Naive B cell (primary cell): ENCODE results near the gene ANO8. TPM values are rescaled to one million over a fixed set of nuclear protein-coding genes. Genes with fewer than 3 reads are reported as not detected.
"Not testable (repeated sequence)": the region's sequence is repeated elsewhere in the genome, so short reads cannot be mapped to it uniquely, and the experiment has no call there.

Source experiments
- ATAC-seq, 2 donors: fragments of 150-1000 bp; cut with Tn5 transposase; 2 replicates each; pipeline ENCODE4 v1.10.0; 2021; ENCODE audit warnings: low read depth in 2 of 2, mild to moderate bottlenecking in 2 of 2, moderate library complexity in 2 of 2
- DNase-seq: peaks from one replicate; pipeline ENCODE4 v3.0.0; 2022
- H3K27ac Mint-ChIP-seq, 6 donors: one replicate each; pipeline ENCODE4 v1.8.0; 2020 to 2022; ENCODE audit warnings: mild to moderate bottlenecking in 6 of 6, mixed read lengths in 6 of 6, moderate library complexity in 5 of 6, inconsistent platforms in 2 of 6
- H3K27me3 Mint-ChIP-seq, 3 donors: one replicate each; pipeline ENCODE4 v1.8.0; 2021 to 2022; ENCODE audit warnings: mixed read lengths in 3 of 3, mild to moderate bottlenecking in 1 of 3
- H3K36me3 Mint-ChIP-seq, 2 donors: one replicate each; pipeline ENCODE4 v1.8.0; 2020 to 2022; ENCODE audit warnings: mixed read lengths in 2 of 2, inconsistent platforms in 1 of 2, mild to moderate bottlenecking in 1 of 2
- H3K4me1 Mint-ChIP-seq, 3 donors: one replicate each; pipeline ENCODE4 v1.8.0; 2020 to 2022; ENCODE audit warnings: mixed read lengths in 3 of 3, inconsistent platforms in 1 of 3, mild to moderate bottlenecking in 1 of 3, moderate library complexity in 1 of 3
- H3K4me3 Mint-ChIP-seq, 8 donors: one replicate each; pipeline ENCODE4 v1.8.0; 2020 to 2022; ENCODE audit warnings: mild to moderate bottlenecking in 8 of 8, mixed read lengths in 8 of 8, moderate library complexity in 8 of 8, inconsistent platforms in 2 of 8
- H3K9me3 Mint-ChIP-seq, 7 donors: one replicate each; pipeline ENCODE4 v1.8.0; 2020 to 2022; ENCODE audit warnings: mixed read lengths in 7 of 7, mild to moderate bottlenecking in 5 of 7, inconsistent platforms in 2 of 7, moderate library complexity in 1 of 7
- polyA plus RNA-seq, 6 donors: library from polyadenylated mRNA; unstranded; fragments of 300-500 nt; fragmentation: Illumina TruSeq; gene quantifications; one replicate each; pipeline ENCODE4 v1.2.3, GENCODE V29; 2021; ENCODE audit warnings: low read depth in 6 of 6

The ANO8 gene
- polyA plus RNA-seq, 6 donors from 2014 or later: not detected

GRCh38 chr19:17295551-17295950, 39.1 kb downstream of the ANO8 start:
- DNase-seq, H3K36me3 Mint-ChIP-seq, H3K27me3 Mint-ChIP-seq, H3K4me1 Mint-ChIP-seq, H3K27ac Mint-ChIP-seq, ATAC-seq, H3K4me3 Mint-ChIP-seq, H3K9me3 Mint-ChIP-seq: not testable (repeated sequence)

GRCh38 chr19:17294051-17294891, 40.4 kb downstream of the ANO8 start:
- Mint-ChIP-seq H3K4me3 (peak overlapping the region in 4 of 8 donors; percentile 41 to 49 (median 44)), H3K9me3 (no peaks in the 10 kb centered on the region), H3K4me1 (peaks cover 4 to 16% (median 5%) of the 10 kb centered on the region in 3 donors), H3K27ac (peak overlapping the region in 1 of 6 donors; percentile 49), H3K36me3 (no peaks in the 10 kb centered on the region), H3K27me3 (no peaks in the 10 kb centered on the region)
- no peak for ATAC-seq
- DNase-seq: no peak

- Mint-ChIP-seq H3K36me3 (no peaks in the 10 kb centered on the region), H3K4me3 (peak overlapping the region in 3 of 8 donors; percentile 11 to 49 (median 47)), H3K4me1 (peaks cover 4 to 16% (median 5%) of the 10 kb centered on the region in 3 donors), H3K27ac (no peak overlapping the region), H3K9me3 (no peaks in the 10 kb centered on the region), H3K27me3 (no peaks in the 10 kb centered on the region)
- no peak for ATAC-seq
- DNase-seq: no peak
Measured at GRCh38 chr19:17293605-17294004, 41.0 kb downstream of the ANO8 start.

- peak overlapping the region; percentile 82 to 94 (median 90) for H3K4me3 Mint-ChIP-seq
- H3K27ac Mint-ChIP-seq: peak overlapping the region in 2 of 6 donors; percentile 37 to 67
- H3K9me3 Mint-ChIP-seq: no peaks in the 10 kb centered on the region
- no peaks in the 10 kb centered on the region for H3K36me3 Mint-ChIP-seq
- no peaks in the 10 kb centered on the region for H3K27me3 Mint-ChIP-seq
- peak; percentile 91 for ATAC-seq
- DNase-seq: peak; percentile 77
- H3K4me1 Mint-ChIP-seq: peaks cover 4 to 19% (median 5%) of the 10 kb centered on the region in 3 donors
Measured at GRCh38 chr19:17292301-17293074, 42.2 kb downstream of the ANO8 start.

DNA sequence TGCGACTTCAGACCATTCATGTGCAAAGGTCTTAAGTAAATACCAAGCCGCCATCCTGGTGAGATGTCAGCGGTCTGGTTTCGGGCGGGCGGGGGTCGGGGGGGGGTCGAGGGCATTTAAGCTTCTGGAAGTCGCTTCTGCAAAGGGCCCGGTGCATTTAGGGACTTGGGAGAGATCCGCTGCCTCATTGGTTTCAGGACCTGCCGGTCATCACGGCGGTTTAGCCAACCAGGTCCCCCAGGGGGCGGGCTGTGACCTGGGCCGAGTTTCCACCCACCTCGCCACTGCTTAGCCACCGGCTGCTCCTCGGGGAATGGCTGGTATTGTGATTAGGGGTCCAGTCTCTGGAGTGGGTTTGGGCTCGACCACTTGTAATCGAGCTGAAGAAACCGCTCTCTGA, 45.2 kb downstream of the ANO8 start:
- Mint-ChIP-seq H3K4me3 (peak overlapping the region in 1 of 8 donors; percentile 71), H3K4me1 (peaks cover 4 to 19% (median 5%) of the 10 kb centered on the region in 3 donors)
- no peak for ATAC-seq

GRCh38 chr19:17286752-17287151, 47.9 kb downstream of the ANO8 start:
- H3K4me3 Mint-ChIP-seq: no peak overlapping the region

More for the DNA sequence above, 45.2 kb downstream of the ANO8 start:
- Mint-ChIP-seq H3K27ac (peak overlapping the region in 1 of 6 donors; percentile 62), H3K9me3 (no peaks in the 10 kb centered on the region), H3K36me3 (no peaks in the 10 kb centered on the region), H3K27me3 (no peaks in the 10 kb centered on the region)
- DNase-seq: peak; percentile 36

DNA sequence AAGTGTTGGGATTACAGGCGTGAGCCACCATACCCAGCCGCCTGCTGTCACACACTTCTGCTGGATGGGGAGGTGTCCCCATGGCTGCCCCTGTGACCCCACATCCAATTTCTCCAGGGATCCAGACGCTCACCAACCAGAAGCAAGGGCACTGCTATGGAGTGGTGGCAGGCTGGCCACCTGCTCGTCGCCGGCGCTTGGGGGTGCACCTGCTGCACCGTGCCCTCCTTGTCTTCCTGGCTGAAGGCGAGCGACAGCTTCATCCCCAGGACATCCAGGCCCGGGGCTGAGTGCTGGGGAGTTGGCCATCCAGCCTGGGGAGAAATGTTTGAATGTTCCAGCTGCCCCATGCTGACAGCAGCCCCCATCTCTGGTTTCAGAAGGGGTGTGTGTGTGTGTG, 48.4 kb downstream of the ANO8 start:
- DNase-seq (no peak), ATAC-seq (no peak)
- H3K36me3 Mint-ChIP-seq: no peaks in the 10 kb centered on the region
- peaks cover 11 to 18% (median 12%) of the 10 kb centered on the region in 3 donors for H3K4me1 Mint-ChIP-seq
- no peaks in the 10 kb centered on the region for H3K27me3 Mint-ChIP-seq
- no peaks in the 10 kb centered on the region for H3K9me3 Mint-ChIP-seq
- no peak overlapping the region for H3K27ac Mint-ChIP-seq
- H3K4me3 Mint-ChIP-seq: no peak overlapping the region

More at GRCh38 chr19:17286752-17287151, 47.9 kb downstream of the ANO8 start:
- ATAC-seq: no peak
- Mint-ChIP-seq H3K27me3 (no peaks in the 10 kb centered on the region), H3K4me1 (peaks cover 8 to 16% (median 9%) of the 10 kb centered on the region in 3 donors), H3K36me3 (no peaks in the 10 kb centered on the region), H3K9me3 (no peaks in the 10 kb centered on the region), H3K27ac (no peak overlapping the region)
- no peak for DNase-seq

DNA sequence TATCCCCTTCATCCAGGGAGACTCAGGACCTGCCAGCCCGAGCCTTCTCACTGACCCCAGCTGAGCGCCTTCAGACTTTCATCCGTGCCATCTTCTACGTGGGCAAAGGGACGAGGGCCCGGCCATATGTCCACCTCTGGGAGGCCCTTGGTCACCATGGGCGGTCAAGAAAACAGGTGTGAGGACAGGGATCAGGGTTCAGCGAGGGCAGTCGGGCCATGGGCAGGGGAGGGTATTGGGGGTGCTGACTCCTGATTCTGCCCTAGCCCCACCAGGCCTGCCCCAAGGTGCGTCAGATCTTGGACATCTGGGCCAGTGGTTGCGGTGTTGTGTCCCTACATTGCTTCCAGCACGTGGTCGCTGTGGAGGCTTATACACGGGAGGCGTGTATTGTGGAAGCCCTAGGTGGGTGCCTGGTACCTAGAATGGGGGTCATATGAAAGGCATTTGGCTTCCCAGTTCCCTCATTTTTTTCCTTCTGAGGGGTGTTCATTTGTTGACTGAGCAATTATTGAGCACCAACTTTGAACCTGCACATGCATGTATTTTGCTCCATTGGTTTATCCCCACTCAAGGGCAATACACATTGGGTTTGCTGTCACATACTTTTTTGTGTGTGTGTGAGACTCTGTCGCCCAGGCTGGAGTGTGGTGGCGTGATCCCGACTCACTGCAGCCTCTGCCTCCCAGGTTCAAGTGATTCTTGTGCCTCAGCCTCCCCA, 49.1 kb downstream of the ANO8 start:
- no peak overlapping the region for H3K27ac Mint-ChIP-seq
- peaks cover 12 to 21% (median 14%) of the 10 kb centered on the region in 3 donors for H3K4me1 Mint-ChIP-seq
- no peaks in the 10 kb centered on the region for H3K9me3 Mint-ChIP-seq
- H3K4me3 Mint-ChIP-seq: peak overlapping the region in 2 of 8 donors; percentile 45 to 54
- no peaks in the 10 kb centered on the region for H3K27me3 Mint-ChIP-seq
- no peak for DNase-seq
- H3K36me3 Mint-ChIP-seq: no peaks in the 10 kb centered on the region
- no peak for ATAC-seq

- Mint-ChIP-seq H3K36me3 (no peaks in the 10 kb centered on the region), H3K4me1 (peaks cover 12 to 15% (median 14%) of the 10 kb centered on the region in 3 donors), H3K9me3 (no peaks in the 10 kb centered on the region), H3K27ac (peak overlapping the region in 1 of 6 donors; percentile 16), H3K4me3 (peak overlapping the region in 7 of 8 donors; percentile 54 to 87 (median 69)), H3K27me3 (no peaks in the 10 kb centered on the region)
- DNase-seq (no peak), ATAC-seq (no peak)
Measured at GRCh38 chr19:17283504-17283996, 51.1 kb downstream of the ANO8 start.

GRCh38 chr19:17282488-17283125, 52.0 kb downstream of the ANO8 start:
- no peaks in the 10 kb centered on the region for H3K27me3 Mint-ChIP-seq
- ATAC-seq: peak; percentile 85 to 87
- peak; percentile 76 for DNase-seq
- H3K36me3 Mint-ChIP-seq: no peaks in the 10 kb centered on the region
- peaks cover 11 to 14% (median 12%) of the 10 kb centered on the region in 3 donors for H3K4me1 Mint-ChIP-seq
- no peaks in the 10 kb centered on the region for H3K9me3 Mint-ChIP-seq
- peak overlapping the region; percentile 83 to 92 (median 87) for H3K4me3 Mint-ChIP-seq
- H3K27ac Mint-ChIP-seq: peak overlapping the region in 1 of 6 donors; percentile 67

DNA sequence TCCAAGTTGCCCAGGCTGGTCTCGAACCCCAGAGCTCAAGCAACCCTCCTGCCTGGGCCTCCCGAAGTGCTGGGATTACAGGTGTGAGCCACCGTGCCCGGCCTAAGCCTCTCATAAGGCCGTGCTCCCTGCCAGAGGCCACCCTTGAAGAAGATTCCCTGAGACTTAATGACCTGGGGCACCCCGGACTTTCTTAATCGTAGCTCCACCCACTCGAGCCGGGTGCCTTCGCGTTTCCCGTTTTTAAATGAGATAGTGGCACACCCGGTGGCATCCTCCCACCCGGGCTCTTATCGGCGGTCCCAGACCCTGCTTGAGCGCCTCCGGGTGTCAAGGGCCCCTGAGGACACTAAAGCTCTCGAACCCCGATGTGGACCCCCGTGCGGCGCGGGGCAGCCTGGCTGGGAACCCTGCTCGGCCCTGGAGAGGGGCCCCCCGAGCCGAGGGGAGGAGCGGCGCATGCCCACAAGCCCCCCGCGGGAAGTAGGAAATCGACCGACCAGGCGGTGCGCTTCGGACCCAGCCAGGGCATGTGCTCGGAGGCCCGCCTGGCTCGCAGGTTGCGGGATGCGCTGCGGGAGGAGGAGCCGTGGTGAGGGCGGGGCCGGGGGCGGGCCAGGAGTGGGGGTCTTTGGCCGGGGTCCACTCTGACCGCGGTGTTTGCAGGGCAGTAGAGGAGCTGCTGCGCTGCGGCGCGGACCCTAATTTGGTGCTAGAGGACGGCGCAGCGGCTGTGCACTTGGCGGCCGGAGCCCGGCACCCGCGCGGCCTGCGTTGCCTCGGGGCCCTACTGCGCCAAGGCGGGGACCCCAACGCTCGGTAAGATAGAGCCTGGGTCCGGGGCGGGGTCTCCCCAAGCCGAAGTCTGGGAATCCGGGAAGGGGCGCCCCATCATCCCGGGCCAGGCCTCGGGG, 53.0 kb downstream of the ANO8 start, which contains the start of gene ANKLE1:
Gene ANKLE1, plus strand, starts transcription at position 511 of the 914 bp plus-strand sequence. Its CDS starts 20 bp downstream, at position 531.
- H3K27ac Mint-ChIP-seq: peak within 1 kb of the TSS in 2 of 6 donors; percentile 36 to 67
- peak; percentile 41 for DNase-seq

More for the DNA sequence above, 53.0 kb downstream of the ANO8 start, which contains the start of gene ANKLE1:
- H3K4me1 Mint-ChIP-seq: peaks cover 11 to 14% (median 12%) of the 10 kb centered on the region in 3 donors
- no peaks in the 10 kb centered on the region for H3K27me3 Mint-ChIP-seq
- H3K4me3 Mint-ChIP-seq: peak within 1 kb of the TSS; percentile 83 to 92 (median 87)
- no peaks in the 10 kb centered on the region for H3K9me3 Mint-ChIP-seq
- H3K36me3 Mint-ChIP-seq: peaks cover 0 to 8% of the 10 kb centered on the region in 2 donors
- ATAC-seq: peak; percentile 56 to 63
